HG03342 (cell line): ENCODE data around the gene SBDS.
"Not testable (repeated sequence)": the region's sequence is repeated elsewhere in the genome, so short reads cannot be mapped to it uniquely, and the experiment has no call there.

ENCODE experiments used
- ATAC-seq: cut with Tn5 transposase; IDR thresholded peaks from one replicate; pipeline ENCODE4 v1.9.1; 2021; ENCODE audit warnings: mild to moderate bottlenecking, moderate library complexity; ENCODE audit not compliant: unreplicated experiment

Gene SBDS

DNA sequence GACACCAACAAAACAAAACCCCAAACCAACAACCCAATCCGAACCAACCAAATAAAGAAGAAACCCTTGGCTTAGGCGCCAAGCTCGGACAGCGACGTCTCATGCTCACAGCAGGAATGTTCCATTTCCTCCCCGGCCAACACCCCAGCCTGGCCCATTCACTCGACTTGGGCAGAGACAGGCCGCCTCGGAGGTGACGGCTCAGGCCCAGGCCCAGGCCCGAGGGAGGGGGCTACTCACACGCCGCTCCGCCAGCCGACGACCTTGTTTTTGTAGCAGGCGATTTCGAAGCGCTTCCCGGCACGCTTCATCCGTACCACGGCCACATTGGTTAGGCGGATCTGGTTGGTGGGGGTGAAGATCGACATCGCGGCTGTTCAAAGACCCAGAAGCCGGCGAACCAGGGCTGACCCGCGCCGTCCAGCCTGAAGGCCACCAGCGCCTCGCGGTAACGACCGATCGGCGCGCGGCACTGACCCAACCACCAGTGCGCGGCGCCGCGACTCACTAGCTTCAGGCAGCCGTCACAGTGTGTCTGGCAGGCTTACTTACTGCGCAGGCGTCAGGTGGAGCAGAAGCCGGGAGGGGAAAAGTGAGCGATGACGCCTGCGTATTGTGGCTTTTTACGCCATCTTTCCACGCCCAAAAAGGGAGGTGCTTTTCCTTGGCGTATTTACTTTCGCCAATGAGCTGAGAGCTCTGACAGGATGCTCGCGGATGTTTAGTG lies at the start of gene SBDS:
SBDS (minus strand) TSS at position 537 of the 727 bp plus-strand sequence; CDS start at position 368, 169 bp downstream.
- ATAC-seq = peak; percentile 59

DNA sequence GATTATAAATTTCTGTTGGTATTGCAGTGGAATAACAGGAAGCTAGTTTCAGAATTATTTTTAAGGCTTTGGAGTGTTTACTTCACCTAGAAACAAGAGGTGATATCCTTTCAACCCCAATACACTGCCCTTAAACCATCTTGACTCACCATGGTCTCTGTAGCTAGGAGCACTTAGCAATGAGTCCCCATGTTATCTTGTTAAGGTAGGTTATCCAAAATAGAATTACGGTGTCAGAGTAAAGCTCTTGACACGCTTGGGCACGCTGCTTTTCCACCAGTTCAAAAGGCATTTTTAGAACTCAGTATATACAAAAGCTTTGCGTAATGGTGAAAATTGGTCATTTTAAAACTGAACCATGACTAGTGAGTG lies 48.2 kb upstream of the SBDS start:
- ATAC-seq = not testable (repeated sequence)

DNA sequence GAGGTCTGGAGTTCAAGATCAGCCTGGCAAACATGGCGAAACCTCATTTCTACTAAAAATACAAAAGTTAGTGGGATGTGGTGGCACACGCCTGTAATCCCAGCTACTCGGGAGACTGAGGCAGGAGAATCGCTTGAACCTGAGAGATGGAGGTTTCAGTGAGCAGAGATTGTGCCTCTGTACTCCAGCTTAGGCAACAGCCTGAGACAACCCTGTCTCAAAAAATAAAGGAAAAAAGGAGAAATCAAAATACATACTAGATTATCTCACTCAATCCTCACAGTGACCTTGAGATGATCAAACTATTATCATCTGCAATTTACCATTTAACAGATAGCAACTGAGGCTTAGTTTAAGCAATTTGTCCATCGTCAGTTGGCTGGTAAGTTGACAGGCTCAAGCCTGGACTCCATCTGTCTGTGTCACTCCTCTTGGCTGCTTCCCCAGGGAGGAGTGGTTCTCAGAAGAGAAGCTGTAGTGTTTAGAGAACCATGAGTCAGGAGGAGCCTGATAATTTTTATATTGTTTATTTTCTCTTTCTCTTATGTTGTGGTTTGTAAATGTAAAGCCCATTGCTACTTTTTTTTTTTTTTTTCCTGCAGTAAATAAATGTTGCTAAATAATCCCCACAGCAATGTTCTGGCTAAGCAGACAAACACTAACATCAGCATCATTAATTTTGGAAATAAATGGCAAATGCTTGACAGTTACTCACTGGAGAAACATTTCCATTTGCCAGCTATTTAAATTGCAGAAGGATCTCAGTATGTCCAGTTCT lies 47.6 kb upstream of the SBDS start:
- ATAC-seq = not testable (repeated sequence)

DNA sequence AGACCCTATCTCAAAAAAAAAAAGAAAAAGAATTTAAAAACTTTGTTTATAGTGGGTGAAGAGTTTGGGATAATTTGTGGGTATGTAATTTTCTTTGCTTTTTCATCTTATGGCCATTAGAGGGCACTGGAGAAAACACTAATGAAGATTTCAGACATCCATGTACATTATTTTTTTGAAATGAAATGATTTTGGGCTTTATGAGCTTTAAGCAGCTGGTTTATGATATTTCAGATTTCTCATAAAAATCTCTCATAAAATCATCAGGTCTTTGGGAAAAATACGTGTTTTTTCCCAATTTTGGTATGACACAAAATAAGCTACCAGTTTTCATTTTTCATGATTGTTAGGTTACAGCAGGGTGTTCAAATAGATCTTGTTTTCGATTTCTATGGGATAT lies 45.4 kb upstream of the SBDS start:
- ATAC-seq = not testable (repeated sequence)

DNA sequence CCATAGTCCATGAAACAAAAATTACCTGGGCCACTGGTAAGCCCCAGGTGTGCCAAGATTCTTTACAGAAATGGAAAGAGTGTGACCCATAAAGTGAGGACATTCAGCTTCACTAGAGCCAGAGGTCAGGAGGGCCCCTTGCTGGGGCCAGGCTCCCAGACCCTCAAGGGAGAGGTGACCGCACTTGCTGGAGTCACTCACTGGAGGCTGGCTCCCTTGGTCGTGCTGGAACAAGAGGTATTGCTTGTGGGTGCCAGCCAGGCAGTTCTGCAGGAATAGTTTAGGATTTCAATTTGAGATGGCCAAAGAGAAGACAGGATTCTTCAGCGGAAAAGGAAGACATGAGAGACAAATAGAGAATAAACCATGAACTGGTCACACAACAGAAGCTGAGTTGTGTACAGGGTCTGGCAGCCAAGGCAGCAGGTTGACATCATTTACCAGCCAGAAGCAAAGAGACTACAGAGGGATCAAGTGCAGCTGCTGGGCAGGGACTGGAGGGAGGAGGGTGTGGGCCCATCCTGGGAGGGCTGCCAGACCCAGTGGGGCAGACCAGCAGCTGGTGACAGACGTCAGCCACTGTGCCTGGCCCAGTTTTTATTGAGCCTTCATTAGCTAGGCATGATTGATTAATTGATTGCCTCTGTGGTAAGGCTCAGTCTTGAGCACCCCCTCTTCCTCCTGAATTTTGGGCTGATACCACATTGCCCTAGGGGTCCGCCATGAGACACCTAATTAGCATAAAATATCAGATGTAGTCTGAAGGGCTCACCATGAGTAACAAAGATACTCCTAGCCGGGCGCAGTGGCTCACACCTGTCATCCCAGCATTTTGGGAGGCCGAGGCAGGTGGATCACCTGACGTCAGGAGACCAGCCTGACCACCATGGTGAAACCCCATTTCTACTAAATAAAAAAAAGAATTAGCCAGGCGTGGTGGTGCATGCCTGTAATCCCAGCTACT lies 41.3 kb upstream of the SBDS start:
- not testable (repeated sequence) for ATAC-seq

DNA sequence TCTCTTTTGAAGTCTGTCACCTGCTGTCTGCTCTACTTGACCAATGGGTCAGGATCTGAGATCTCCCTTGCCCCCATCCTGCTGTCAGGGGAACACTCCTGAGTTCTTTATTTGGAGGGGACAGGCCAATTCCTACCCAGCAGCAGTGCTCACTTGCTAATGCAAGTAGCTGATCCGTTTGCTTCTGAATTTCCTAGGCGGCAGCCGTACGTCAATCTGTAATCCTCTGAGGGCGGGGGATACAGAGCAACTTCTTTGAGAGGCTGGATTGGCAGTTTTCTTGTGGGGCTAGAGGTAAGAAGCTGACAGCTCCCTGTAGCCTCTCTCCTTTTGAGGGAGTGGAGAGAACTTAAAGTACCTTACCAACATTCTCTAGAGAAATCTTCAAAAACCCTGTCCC lies 37.9 kb upstream of the SBDS start:
- no peak for ATAC-seq

DNA sequence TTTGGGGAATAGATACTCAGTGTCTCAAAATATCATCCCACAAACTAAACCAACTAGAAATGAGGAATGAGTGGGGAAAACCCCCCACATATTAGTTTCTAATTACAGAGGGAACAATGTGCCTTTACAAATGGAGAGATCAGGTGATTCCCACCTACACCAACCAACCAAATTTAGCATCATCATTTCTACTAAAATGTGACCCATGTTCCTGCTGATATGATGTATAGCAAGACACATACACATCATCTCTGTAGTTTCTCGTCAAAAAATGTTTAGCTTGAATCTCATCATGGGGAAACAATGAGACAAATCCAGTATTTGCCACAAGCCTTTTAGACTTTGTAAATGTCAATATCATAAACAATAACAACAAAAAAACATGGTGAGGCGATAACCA lies 36.3 kb upstream of the SBDS start:
- not testable (repeated sequence) for ATAC-seq

DNA sequence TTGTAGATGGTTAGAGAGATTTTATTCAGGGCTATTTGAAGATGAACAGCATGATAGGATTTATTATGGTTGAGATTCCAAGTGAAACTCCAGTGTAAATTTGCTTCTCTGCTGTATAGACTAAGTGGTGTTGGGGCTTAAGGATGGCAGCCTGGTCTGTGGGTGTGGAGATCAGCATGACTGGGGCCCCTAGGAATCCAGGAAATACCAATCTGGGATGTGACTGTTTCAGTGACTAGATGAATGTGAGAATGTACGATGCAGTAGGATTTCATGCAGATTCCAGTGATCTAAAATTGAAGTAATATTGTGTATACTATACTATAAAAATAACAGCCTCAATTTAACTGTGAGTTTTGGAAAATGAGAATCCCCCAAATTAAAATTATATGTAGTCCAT lies 30.1 kb upstream of the SBDS start:
- not testable (repeated sequence) for ATAC-seq

DNA sequence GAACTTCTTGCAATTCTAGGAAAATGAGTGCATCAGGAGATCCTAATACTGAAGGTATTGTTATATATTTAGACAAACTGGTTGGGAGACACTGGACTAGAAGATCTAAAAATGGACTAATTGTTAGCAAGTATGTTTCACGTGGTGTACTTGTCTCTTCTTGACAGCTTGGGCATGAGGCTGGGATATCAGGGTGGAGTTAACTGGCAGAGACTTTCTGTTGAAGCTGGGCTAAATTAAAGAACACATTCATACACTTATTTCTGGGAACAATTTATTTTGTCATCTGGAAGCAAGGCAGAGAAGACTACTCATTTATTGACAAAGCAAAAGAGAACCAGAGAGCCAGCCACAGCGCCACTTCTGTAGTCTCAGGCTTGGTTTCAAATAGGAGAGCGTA lies 27.1 kb upstream of the SBDS start:
- ATAC-seq = no peak

DNA sequence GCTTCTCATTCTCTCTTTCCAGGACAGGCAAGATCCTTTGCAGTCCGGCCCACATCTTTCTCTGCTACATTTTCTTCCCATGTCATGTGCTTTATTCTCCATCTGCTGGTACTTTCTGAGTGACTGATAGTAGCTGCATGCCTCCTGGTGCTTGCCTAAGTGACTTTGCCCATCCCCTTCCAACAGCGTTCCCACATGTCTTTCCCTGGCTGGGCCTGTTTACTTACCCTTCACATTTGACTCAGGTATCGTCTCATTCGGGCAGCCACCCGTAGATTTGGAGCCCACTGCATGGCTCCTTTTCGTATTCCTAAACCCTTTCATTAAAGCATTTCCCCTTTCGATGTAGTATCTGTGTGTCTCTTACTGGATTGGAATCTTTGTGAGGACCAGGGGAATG lies 25.9 kb upstream of the SBDS start:
- no peak for ATAC-seq

DNA sequence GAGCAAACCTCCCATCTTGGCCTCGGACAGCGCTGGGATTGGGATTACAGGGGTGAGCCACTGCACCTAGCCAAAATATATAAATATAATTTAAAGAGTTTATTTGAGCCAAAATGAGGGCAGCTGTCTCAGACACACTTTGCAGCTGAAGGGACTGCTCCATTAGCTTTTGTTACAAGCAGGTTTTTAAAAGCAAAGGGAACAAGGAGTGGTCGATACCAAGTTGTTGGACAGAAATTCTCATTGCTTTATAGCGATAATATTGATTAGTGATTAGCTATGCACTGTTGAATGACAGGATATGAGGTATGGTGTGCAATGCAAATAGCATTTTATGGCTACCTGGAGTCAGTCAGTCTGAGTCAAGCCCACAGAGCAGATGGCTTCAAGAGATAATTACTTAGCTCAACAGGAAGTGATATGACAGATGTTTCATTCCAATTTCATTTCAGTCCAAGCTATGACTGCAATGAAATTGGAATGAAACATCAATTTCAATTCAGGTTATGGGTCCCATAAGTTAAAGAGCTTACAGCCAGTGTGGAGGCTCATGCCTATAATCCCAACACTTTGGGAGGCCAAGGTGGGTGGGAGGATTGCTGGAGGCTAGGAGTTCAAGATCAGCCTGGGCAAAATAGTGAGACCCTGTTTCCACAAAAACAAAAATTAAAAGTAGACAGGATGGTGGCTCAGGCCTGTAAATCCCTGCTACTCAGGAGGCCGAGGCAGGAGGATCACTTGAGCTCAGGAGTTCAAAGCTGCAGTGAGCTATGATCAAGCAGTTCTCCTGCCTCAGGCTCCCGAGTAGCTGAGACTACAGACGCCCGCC lies 24.4 kb upstream of the SBDS start:
- ATAC-seq = no peak

DNA sequence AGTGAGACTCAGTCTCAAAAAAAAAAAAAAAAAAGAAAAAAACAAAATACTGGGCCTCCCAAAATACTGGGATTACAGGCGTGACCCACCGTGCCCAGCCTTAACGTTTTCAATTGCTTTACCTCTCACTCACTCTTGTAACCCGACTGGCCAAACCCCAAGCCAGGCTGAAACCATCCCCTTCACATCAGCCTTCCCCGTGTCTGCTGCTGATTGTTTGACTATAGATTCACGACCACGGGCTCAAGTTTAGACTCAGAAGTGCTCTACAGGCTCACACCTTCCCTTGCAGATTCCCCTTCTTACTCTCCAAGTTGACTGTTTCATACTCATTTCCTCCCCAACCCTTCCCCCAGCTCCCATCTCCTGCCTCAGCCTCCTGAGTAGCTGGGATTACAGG lies 23.6 kb upstream of the SBDS start:
- ATAC-seq = no peak

DNA sequence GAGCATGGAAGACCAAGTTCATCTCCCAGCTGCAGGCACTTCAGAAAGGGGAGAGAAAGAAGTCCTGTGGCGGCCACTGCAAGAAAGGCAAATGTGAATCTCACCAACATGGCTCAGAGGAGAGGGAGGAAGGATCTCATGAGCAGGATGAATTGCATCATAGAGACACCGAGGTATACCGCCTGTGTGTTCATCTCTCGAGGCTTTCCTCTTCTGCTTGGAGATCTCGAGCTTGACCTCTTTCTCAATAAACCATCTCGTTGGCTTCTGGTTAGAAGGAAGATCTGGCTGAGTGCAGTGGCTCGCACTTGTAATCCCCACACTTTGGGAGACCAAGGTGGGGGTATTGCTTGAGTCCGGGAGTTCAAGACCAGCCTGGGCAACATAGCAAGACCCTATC lies 22.6 kb upstream of the SBDS start:
- ATAC-seq = not testable (repeated sequence)

DNA sequence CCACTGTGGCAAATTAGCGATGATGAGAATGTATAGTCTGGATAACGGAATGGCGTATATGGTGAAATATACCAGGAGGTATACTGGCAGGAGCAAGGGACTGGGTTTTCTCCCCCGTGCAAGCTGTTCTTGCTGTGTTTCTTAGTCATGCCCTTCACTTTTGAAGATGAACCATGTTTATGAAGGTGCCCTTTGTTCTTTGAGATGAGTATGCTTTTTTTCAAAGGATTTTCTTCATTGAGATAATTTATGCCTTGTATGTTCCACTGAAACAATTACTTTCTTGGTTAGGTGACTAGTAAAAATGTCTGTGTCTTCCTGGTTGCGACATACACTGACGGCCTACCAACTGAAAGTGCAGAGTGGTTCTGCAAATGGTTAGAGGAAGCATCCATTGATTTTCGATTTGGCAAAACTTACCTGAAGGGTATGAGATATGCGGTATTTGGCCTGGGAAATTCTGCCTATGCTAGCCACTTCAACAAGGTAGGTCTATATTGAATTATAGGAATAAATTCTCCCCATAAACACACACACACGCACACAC lies 18.8 kb upstream of the SBDS start:
- ATAC-seq = not testable (repeated sequence)

DNA sequence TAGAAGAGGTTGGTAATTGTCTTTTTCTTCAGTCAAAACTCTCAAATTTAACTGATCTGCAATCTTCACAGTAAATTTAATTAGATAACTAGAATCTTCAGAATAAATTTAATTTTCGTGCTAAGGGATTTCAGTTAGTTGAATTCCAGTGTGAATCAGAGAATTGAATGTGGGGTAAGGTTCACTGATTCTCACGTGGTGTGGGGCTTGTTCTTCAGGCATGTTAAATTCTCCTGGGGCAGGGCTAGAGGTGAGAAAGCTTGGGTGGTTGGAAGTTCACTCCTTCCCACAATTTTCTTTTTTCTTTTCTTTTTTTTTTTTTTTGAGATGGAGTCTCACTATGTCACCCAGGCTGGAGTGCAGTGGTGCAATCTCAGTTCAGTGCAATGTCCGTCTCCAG lies 14.3 kb upstream of the SBDS start:
- not testable (repeated sequence) for ATAC-seq

DNA sequence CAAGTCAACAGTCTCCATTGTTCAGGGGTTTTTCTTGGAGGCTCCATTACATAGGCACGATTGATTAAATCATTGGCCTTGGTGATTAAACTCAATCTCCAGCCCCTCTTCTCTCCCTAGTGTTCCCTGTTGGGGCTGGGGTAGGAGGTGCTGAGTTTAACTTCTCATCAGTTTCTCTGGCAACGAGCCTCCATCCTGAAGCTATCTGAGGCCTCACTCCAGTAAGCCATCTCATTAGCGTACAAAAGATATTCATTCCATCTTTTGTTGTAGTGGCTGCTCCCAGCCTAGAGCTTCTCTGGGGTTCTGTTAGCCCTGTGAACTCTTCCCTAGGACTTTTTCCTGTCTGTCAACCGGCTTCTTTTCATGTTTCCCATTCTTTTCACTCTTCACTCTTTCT lies 12.9 kb upstream of the SBDS start:
- ATAC-seq = no peak

DNA sequence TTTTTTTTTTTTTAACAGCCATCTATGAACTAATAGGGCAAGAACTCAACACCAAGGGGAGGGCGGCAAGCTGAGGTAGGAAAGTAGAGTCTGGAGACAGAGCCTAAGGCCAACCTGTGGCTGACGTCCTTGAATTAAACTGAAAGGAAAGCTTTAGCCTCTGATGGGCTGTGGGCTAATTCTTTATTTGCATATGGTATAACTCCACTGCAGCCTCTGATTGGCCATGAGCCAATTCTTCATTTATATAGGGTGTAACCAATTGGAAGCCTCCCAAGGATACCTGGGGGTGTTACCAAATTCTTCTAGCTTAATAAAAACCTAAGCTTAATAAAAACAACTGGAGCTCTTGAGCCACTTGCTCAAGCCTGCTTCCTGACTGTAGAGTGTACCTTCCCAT lies 11.6 kb upstream of the SBDS start:
- ATAC-seq = no peak

DNA sequence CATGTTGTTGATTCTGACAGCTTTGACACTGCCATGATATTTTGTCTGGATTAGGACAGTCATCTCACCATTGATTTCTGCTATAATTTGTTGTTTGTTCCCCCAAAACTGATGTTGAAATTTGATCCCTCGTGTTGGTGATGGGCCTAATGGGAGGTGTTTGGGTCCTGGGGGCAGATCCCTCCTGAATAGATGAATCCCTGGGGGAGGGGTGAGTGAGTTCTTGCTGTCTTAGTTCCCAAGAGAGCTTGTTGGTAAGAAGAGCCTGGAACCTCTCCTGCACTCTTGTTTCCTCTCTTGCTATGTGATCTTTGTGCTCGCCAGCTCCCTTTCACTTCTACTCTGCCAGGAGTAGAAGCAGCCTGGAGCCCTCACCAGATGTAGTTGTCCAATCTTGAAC lies 8.8 kb upstream of the SBDS start:
- not testable (repeated sequence) for ATAC-seq

DNA sequence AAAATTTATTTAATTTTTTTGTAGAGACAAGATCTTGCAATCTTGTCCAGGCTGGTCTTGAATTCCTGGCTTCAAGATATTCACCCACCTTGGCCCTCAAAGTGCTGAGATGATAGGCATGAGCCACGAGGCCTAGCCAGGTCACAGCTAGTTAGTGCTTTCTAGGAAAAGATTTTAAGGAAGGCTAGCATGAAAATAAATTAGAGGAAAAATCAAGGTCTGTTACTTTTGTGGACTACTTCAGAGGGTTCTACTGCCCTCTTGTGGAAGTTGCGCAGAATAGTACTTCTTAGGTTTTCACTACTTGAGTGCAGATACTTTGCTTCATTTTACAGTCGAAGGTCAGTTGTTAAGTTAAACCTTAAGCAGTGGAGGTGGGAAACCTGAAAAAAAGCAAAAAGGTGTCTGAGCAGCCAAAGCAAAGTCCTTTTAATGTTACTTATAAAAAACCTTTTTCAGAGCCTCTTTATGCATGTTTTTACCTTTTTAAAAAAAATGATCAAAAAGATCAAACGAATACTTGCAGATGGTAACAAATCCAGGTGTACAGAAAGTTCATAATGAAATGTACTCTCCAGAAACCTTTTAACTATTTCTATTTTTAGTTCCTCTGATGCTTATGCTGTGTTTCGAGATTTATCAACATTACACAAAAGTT lies 5.3 kb upstream of the SBDS start:
- not testable (repeated sequence) for ATAC-seq
